H9 (cell line): ENCODE data around the gene CHAC2. TPM values are rescaled to one million over a fixed set of nuclear protein-coding genes. Genes with fewer than 3 reads are reported as not detected.

ENCODE experiments used
- DNase-seq: peaks from one replicate; pipeline ENCODE4 v3.0.0-alpha.2; 2017
- H2AFZ ChIP-seq: one replicate; pipeline ENCODE4 v1.6.1; 2013; ENCODE audit warnings: mild to moderate bottlenecking, low read length, control low read depth, moderate library complexity
- H2AK5ac ChIP-seq: 2 replicates; pipeline ENCODE4 v1.6.1; 2013; ENCODE audit warnings: low read length, control low read depth, mixed read lengths; ENCODE audit not compliant: insufficient read length
- H2BK120ac ChIP-seq: one replicate; pipeline ENCODE4 v1.6.1; 2013; ENCODE audit warnings: low read depth, mild to moderate bottlenecking, low read length, control low read depth, inconsistent platforms; ENCODE audit not compliant: poor library complexity, severe bottlenecking
- H2BK12ac ChIP-seq: 2 replicates; pipeline ENCODE4 v1.6.1; 2013; ENCODE audit warnings: low read length, control low read depth, mixed read lengths, low read depth; ENCODE audit not compliant: insufficient read length
- H2BK15ac ChIP-seq: 2 replicates; pipeline ENCODE4 v1.6.1; 2013; ENCODE audit warnings: low read depth, low read length, control low read depth
- H2BK20ac ChIP-seq: one replicate; pipeline ENCODE4 v1.6.1; 2013; ENCODE audit warnings: low read depth, mild to moderate bottlenecking, low read length, control low read depth, inconsistent platforms; ENCODE audit not compliant: poor library complexity, severe bottlenecking
- H2BK5ac ChIP-seq: 2 replicates; pipeline ENCODE4 v1.6.1; 2013; ENCODE audit warnings: low read length, control low read depth, mixed read lengths; ENCODE audit not compliant: insufficient read length
- H3K14ac ChIP-seq: 2 replicates; pipeline ENCODE4 v1.6.1; 2013; ENCODE audit warnings: low read length, control low read depth; ENCODE audit not compliant: insufficient read depth
- H3K18ac ChIP-seq: 2 replicates; pipeline ENCODE4 v1.6.1; 2013; ENCODE audit warnings: low read depth, mild to moderate bottlenecking, mixed read lengths, low read length, control low read depth; ENCODE audit not compliant: insufficient read length
- H3K23ac ChIP-seq: 2 replicates; pipeline ENCODE4 v1.6.1; 2013; ENCODE audit warnings: low read length, control low read depth, mixed read lengths, low read depth; ENCODE audit not compliant: insufficient read length
- H3K23me2 ChIP-seq: 2 replicates; pipeline ENCODE4 v1.6.1; 2013; ENCODE audit warnings: low read depth, mild to moderate bottlenecking, mixed read lengths, low read length, control low read depth; ENCODE audit not compliant: insufficient read length, poor library complexity, severe bottlenecking
- H3K27ac ChIP-seq: 2 replicates; pipeline ENCODE4 v1.5.1; 2013; ENCODE audit warnings: low read length, control low read depth, mixed read lengths, low read depth; ENCODE audit not compliant: insufficient read length
- H3K27me3 ChIP-seq: 2 replicates; pipeline ENCODE4 v1.6.1; 2013; ENCODE audit warnings: low read length, control low read depth, inconsistent platforms; ENCODE audit not compliant: insufficient read depth
- H3K4ac ChIP-seq: 2 replicates; pipeline ENCODE4 v1.6.1; 2013; ENCODE audit warnings: low read depth, mild to moderate bottlenecking, control low read depth, inconsistent platforms, low read length, moderate library complexity
- H3K4me1 ChIP-seq: 2 replicates; pipeline ENCODE4 v1.6.1; 2013; ENCODE audit warnings: low read length, control low read depth, inconsistent platforms; ENCODE audit not compliant: insufficient read depth
- H3K4me2 ChIP-seq: 2 replicates; pipeline ENCODE4 v1.6.1; 2013; ENCODE audit warnings: low read length, control low read depth, mixed read lengths; ENCODE audit not compliant: insufficient read length, insufficient read depth
- H3K56ac ChIP-seq: 2 replicates; pipeline ENCODE4 v1.6.1; 2013; ENCODE audit warnings: low read depth, mild to moderate bottlenecking, mixed read lengths, low read length, control low read depth; ENCODE audit not compliant: insufficient read length
- H3K79me1 ChIP-seq: 2 replicates; pipeline ENCODE4 v1.6.1; 2013; ENCODE audit warnings: low read depth, mild to moderate bottlenecking, moderate library complexity, low read length, control low read depth, inconsistent platforms; ENCODE audit not compliant: insufficient read depth, poor library complexity, severe bottlenecking
- H3K79me2 ChIP-seq: 2 replicates; pipeline ENCODE4 v1.6.1; 2013; ENCODE audit warnings: low read length, control low read depth, inconsistent platforms; ENCODE audit not compliant: insufficient read depth
- H3K9ac ChIP-seq: 2 replicates; pipeline ENCODE4 v1.6.1; 2013; ENCODE audit warnings: low read length, control low read depth, mixed read lengths; ENCODE audit not compliant: insufficient read length; ENCODE audit errors: extremely low read depth
- H3K9me3 ChIP-seq: one replicate; pipeline ENCODE4 v1.6.1; 2013; ENCODE audit warnings: low read depth, low read length, inconsistent platforms; ENCODE audit not compliant: control insufficient read depth
- H3T11ph ChIP-seq: one replicate; pipeline ENCODE4 v1.6.1; 2013; ENCODE audit warnings: mild to moderate bottlenecking, low read length, control low read depth, inconsistent platforms
- H4K20me1 ChIP-seq: one replicate; pipeline ENCODE4 v1.6.1; 2013; ENCODE audit not compliant: control insufficient read depth, insufficient read length, insufficient read depth
- H4K5ac ChIP-seq: 2 replicates; pipeline ENCODE4 v1.6.1; 2013; ENCODE audit warnings: low read depth, mild to moderate bottlenecking, mixed read lengths, low read length, control low read depth; ENCODE audit not compliant: insufficient read length
- H4K8ac ChIP-seq: replicated peaks from 2 replicates; pipeline ENCODE4 v1.6.1; 2013; ENCODE audit warnings: low read length, control low read depth, mixed read lengths, low read depth; ENCODE audit not compliant: insufficient read length
- H4K91ac ChIP-seq: 2 replicates; pipeline ENCODE4 v1.6.1; 2013; ENCODE audit warnings: low read depth, mild to moderate bottlenecking, moderate library complexity, mixed read lengths, low read length, control low read depth; ENCODE audit not compliant: insufficient read length
- H3K27ac Mint-ChIP-seq, 3 experiments: 2 replicates in 2 of 3; 3 replicates in 1 of 3; pipeline ENCODE4 v1.8.0; 2020 to 2021; ENCODE audit warnings: mixed read lengths in 3 of 3, mild to moderate bottlenecking in 1 of 3, moderate library complexity in 1 of 3
- H3K27me3 Mint-ChIP-seq: 2 replicates; pipeline ENCODE4 v1.8.0; 2021; ENCODE audit warnings: low read depth, mild to moderate bottlenecking, moderate library complexity, mixed read lengths
- H3K36me3 Mint-ChIP-seq, 3 experiments: 2 replicates in 2 of 3; 3 replicates in 1 of 3; pipeline ENCODE4 v1.8.0; 2020 to 2021; ENCODE audit warnings: low read depth in 3 of 3, mixed read lengths in 3 of 3; ENCODE audit not compliant: insufficient read depth in 1 of 3
- H3K4me1 Mint-ChIP-seq, 2 experiments: 2 replicates each; pipeline ENCODE4 v1.8.0; 2020; ENCODE audit warnings: mixed read lengths in 2 of 2
- H3K4me3 Mint-ChIP-seq, 2 experiments: 2 replicates in 1 of 2; 3 replicates in 1 of 2; pipeline ENCODE4 v1.8.0; 2020 to 2021; ENCODE audit warnings: mild to moderate bottlenecking in 2 of 2, mixed read lengths in 2 of 2, moderate library complexity in 1 of 2
- H3K9me3 Mint-ChIP-seq, 2 experiments: 2 replicates in 1 of 2; 3 replicates in 1 of 2; pipeline ENCODE4 v1.8.0; 2020; ENCODE audit warnings: mild to moderate bottlenecking in 2 of 2, mixed read lengths in 2 of 2, moderate library complexity in 1 of 2
- WGBS: extraction: QIAGEN DNeasy Blood & Tissue Kit; methylation state at CpG from one replicate; pipeline ENCODE4 v1.1.7; 2013; ENCODE audit warnings: missing lambda C conversion rate, low lambda C conversion rate, mixed read lengths; ENCODE audit not compliant: insufficient read length; ENCODE audit errors: extremely low coverage; 5-methylcytosine and 5-hydroxymethylcytosine counted together
- total RNA-seq: library from RNA; stranded (reverse); gene quantifications from 2 replicates; pipeline ENCODE4 v1.2.1, GENCODE V29; 2021
- TF ChIP-seq, protein P1 (sequence below): fragments of 200-600 bp; sonication (generic); conservative IDR thresholded peaks from 3 replicates; pipeline ENCODE4 v1.8.0; 2021; ENCODE audit warnings: antibody characterized with exemption, mild to moderate bottlenecking

CHAC2 gene
- total RNA-seq, 1 experiment from 2014 or later, result 11.3 TPM

DNA sequence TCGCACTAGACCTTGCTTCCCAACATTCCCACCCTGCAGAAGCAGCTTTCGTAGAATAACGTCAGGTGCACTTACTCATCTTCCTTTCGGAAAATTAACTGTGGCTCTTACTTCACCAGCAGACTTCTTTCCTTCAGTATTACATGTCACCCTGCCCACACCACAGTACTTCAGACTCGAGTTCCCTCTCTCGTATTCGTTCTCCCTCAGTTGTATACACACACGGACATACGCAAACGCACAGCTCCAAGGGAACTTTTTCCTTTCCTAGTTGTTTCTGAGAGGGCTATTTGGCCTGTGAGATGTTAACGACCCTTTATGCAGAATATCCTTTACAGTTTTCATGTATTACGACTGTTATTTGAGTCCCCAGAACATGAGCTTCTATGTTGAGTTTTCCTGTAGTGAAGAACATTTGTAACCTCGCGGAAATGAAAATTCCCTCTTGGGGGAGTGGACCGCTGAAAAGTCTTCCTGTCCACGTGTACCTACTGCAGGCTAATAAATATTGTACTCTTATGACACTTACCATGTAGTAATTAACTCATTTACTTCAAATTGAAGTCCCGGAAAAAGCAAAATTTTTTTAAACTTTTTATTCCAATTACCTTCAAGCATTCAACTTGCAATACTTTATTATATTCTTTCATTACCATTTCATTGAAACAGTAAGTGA, 20.1 kb downstream of the CHAC2 start:
- Histone ChIP-seq H3K79me2 (peaks cover 22% of the 10 kb centered on the region; the same call in 1 of the 2 replicates), H3K27ac (no peak overlapping the region), H2AK5ac (no peak overlapping the region), H3K23me2 (peaks cover 15% of the 10 kb centered on the region), H3K4me1 (no peaks in the 10 kb centered on the region), H4K5ac (no peak overlapping the region), H2BK120ac (no peak overlapping the region), H2BK12ac (no peak overlapping the region), H3K27me3 (no peaks in the 10 kb centered on the region), H3K79me1 (peaks cover 9% of the 10 kb centered on the region), H3K18ac (no peak overlapping the region), H2AFZ (no peak overlapping the region), H3K4me2 (peak overlapping the region; percentile 100), H3K9ac (peak overlapping the region; percentile 84), H3K56ac (no peak overlapping the region), H4K20me1 (peaks cover 5% of the 10 kb centered on the region), H2BK5ac (no peak overlapping the region), H4K91ac (no peak overlapping the region), H3K9me3 (no peaks in the 10 kb centered on the region), H3K4ac (no peak overlapping the region), H2BK20ac (no peak overlapping the region), H2BK15ac (no peak overlapping the region), H3K14ac (no peak overlapping the region), H3K23ac (no peak overlapping the region), H3T11ph (no peak overlapping the region), H4K8ac (no peak overlapping the region)
- no peak for DNase-seq
- Mint-ChIP-seq H3K9me3 (no peaks in the 10 kb centered on the region), H3K4me3 (peak overlapping the region; percentile 97 to 99), H3K27me3 (no peaks in the 10 kb centered on the region), H3K4me1 (peaks cover 32 to 35% of the 10 kb centered on the region in 2 experiments), H3K36me3 (no peaks in the 10 kb centered on the region; a peak in 1 of 7 replicates), H3K27ac (peak overlapping the region; percentile 12 to 94 (median 78); a peak in 5 of 7 replicates)
- TF ChIP-seq, protein P1, sequence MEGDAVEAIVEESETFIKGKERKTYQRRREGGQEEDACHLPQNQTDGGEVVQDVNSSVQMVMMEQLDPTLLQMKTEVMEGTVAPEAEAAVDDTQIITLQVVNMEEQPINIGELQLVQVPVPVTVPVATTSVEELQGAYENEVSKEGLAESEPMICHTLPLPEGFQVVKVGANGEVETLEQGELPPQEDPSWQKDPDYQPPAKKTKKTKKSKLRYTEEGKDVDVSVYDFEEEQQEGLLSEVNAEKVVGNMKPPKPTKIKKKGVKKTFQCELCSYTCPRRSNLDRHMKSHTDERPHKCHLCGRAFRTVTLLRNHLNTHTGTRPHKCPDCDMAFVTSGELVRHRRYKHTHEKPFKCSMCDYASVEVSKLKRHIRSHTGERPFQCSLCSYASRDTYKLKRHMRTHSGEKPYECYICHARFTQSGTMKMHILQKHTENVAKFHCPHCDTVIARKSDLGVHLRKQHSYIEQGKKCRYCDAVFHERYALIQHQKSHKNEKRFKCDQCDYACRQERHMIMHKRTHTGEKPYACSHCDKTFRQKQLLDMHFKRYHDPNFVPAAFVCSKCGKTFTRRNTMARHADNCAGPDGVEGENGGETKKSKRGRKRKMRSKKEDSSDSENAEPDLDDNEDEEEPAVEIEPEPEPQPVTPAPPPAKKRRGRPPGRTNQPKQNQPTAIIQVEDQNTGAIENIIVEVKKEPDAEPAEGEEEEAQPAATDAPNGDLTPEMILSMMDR, result no peak
- no CpG with 5 or more reads among the region's 17 CpGs for WGBS
